A549 (cell line): ENCODE data around the gene SEZ6L2.

Source experiments
- CEBPB ChIP-seq, 2 experiments: fragments of >200 bp in 1 of 2; sonication (Bioruptor Twin) in 1 of 2; formaldehyde crosslinking in 1 of 2; IDR thresholded peaks; 2 replicates each; pipeline ENCODE4 v1.6.1; 2012 to 2016
- CTCF ChIP-seq: fragments of >200 bp; sonication (Bioruptor Twin); formaldehyde crosslinking; IDR thresholded peaks from 3 replicates; pipeline ENCODE4 v1.5.1; 2016
- ELK1 ChIP-seq: fragments of 150-350 bp; IDR thresholded peaks from 2 replicates; pipeline ENCODE4 v1.6.1; 2014; ENCODE audit warnings: low read depth, mild to moderate bottlenecking, low read length
- EP300 ChIP-seq, 2 experiments: fragments of >200 bp; sonication (Bioruptor Twin); formaldehyde crosslinking; IDR thresholded peaks; 2 replicates in 1 of 2; 3 replicates in 1 of 2; pipeline ENCODE4 v1.6.1; 2016 to 2017
- FOSL2 ChIP-seq, 2 experiments: fragments of 450-650 bp in 1 of 2; fragments of >200 bp in 1 of 2; sonication (Bioruptor Twin) in 1 of 2; formaldehyde crosslinking; IDR thresholded peaks; 2 replicates each; pipeline versions ENCODE4 v1.5.0 to v1.6.1; 2016 to 2020; ENCODE audit warnings: mild to moderate bottlenecking in 1 of 2, moderate library complexity in 1 of 2
- MAZ ChIP-seq: fragments of 150-350 bp; IDR thresholded peaks from 2 replicates; pipeline ENCODE4 v1.6.1; 2014; ENCODE audit warnings: antibody characterized with exemption, low read depth, low read length, borderline replicate concordance
- RFX5 ChIP-seq: fragments of 450-650 bp; IDR thresholded peaks from 2 replicates; pipeline ENCODE4 v1.7.1; 2014; ENCODE audit warnings: antibody characterized with exemption, mild to moderate bottlenecking, moderate library complexity
- SREBF2 ChIP-seq: fragments of 450-650 bp; IDR thresholded peaks from 2 replicates; pipeline ENCODE4 v1.6.1; 2014; ENCODE audit warnings: mild to moderate bottlenecking, moderate library complexity
- ZSCAN20 ChIP-seq: fragments of 250-450 bp; sonication (Bioruptor Pico); IDR thresholded peaks from 2 replicates; pipeline ENCODE4 v1.8.0; 2022; ENCODE audit warnings: mild to moderate bottlenecking, moderate library complexity

GRCh38 chr16:29891525-29892457 lies 7.6 kb downstream of the SEZ6L2 start:
- TF ChIP-seq MAZ (no peak), RFX5 (no peak), FOSL2 (IDR thresholded peaks at IDR 0.05) (no peak), FOSL2 (CRISPR knock-in tag; IDR thresholded peaks at IDR 0.05) (no peak), EP300 (IDR thresholded peaks at IDR 0.05) (no peak), CTCF (no peak), CEBPB (IDR thresholded peaks at IDR 0.05) (no peak), SREBF2 (no peak), ZSCAN20 (CRISPR knock-in tag) (no peak), ELK1 (no peak)
